HG03521 (cell line): ENCODE measurements around the gene TMEM50A.
A peak's percentile ranks its signal among the peaks of the same experiment; 100 is the strongest.
"Not testable (repeated sequence)": the region's sequence is repeated elsewhere in the genome, so short reads cannot be mapped to it uniquely, and the experiment has no call there.

Experiments
- ATAC-seq: cut with Tn5 transposase; IDR thresholded peaks from one replicate; pipeline ENCODE4 v1.9.1; 2021; ENCODE audit warnings: mild to moderate bottlenecking, moderate library complexity; ENCODE audit not compliant: unreplicated experiment

The TMEM50A gene

DNA sequence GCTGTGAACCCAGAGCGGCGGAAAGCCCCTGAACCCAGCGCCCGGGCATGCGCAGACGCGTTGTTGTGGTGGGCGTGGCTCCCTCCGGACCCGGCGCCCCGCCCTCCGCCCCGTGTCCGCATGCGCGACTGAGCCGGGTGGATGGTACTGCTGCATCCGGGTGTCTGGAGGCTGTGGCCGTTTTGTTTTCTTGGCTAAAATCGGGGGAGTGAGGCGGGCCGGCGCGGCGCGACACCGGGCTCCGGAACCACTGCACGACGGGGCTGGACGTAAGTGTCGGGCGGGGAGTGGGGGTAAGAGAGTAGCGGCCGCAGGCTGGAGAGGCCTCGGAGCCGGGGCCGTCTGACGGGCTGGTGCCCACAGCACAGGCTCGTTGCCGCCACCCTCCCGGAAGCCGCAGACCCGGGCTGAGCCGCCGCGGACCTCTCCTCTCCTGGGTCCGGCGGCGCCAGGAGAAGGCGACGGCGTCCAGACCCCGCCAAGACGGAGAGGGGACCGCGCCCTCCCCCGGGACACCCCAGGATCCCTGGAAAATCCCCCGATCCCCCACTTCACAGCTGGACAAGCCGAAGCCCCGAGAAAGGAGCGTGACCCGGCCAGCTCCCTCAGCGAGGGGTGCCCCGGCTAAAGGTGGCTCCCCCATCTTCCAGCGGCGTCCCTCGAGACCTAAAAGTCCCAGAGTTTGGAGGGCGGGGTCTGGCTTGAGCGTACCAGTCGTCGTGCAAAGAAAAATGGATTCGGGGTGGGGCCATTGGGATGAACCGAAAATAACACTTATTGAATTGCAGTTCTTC, at the start of gene TMEM50A:
TMEM50A (plus strand) TSS at position 147 of the 794 bp plus-strand sequence. CDS start 2,153 bp downstream, outside the sequence.
- peak; percentile 64 for ATAC-seq

- not testable (repeated sequence) for ATAC-seq
Observed at GRCh38 chr1:25288573-25289101, 49.5 kb upstream of the TMEM50A start.

- not testable (repeated sequence) for ATAC-seq
Observed at GRCh38 chr1:25290043-25290442, 48.1 kb upstream of the TMEM50A start.

DNA sequence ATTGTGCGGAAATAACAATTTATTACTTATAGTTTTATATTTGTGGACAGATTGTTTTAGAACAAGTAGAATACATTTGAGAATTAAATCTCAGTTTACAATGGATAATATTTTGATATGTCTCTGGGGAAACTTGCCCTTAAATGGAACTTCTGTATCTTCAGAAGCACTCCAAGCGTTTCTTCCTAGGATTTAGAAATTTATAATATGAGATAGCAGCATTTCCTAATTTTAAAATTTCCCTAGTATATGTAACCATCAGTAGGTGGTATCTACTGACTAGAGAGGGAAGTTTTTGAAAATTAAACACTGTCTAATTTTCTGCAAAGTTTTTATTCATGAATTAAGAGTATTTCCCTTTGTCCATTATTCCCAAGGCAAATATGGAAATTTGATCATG, 44.7 kb upstream of the TMEM50A start:
- not testable (repeated sequence) for ATAC-seq

GRCh38 chr1:25294889-25295826, 43.0 kb upstream of the TMEM50A start:
- not testable (repeated sequence) for ATAC-seq

GRCh38 chr1:25296501-25296900, 41.6 kb upstream of the TMEM50A start:
- not testable (repeated sequence) for ATAC-seq

DNA sequence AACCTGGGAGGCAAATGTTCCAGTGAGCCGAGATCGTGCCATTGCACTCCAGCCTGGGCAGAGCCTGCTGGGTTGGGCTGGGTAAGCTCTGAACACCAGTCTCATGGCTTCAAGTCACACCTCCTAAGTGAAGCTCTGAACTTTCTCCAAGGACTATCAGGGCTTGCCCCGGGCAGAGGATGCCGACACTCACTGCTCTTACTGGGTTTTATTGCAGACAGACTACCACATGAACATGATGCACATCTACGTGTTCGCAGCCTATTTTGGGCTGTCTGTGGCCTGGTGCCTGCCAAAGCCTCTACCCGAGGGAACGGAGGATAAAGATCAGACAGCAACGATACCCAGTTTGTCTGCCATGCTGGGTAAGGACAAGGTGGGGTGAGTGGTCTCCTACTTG, 37.4 kb upstream of the TMEM50A start:
- not testable (repeated sequence) for ATAC-seq

DNA sequence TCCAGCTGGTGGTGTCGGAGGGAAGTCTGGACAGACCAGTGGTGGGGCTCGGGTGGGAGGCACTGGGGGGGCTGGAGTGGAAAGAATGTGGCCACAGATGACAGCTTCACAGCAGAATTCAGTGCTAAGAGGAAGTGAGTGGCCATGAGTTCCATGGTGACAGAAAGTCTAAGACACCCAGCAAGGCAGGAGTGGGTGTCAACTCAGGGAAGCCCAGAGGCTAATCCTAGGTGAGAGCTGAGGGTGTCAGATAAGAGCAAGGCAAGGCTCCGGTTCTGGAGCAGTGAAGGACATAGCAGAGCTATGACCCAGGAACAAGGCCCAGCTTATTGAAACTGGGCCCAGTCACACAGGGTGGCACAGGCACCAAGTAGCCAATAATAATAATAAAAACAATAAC, 35.8 kb upstream of the TMEM50A start:
- not testable (repeated sequence) for ATAC-seq

GRCh38 chr1:25304936-25305335, 33.2 kb upstream of the TMEM50A start:
- ATAC-seq = not testable (repeated sequence)

DNA sequence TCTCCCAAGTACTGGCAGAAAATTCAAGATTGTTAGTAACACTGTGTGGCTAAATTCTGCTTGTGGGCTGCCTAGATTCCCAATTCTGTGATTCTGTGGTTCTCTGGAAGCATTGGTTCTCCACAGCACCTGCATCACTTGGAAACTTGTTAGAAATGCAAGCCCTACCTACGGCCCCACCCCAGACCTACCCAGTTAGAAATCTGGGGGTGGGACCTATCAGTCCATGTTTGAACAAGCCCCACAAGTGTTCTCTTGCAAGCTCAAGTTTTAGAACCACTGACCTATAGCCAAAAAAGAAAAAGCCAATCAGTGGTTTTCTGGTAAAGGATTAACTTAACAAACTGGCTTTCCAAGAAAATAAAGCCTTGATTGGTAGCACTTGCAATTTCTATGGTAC, 30.0 kb upstream of the TMEM50A start:
- ATAC-seq = not testable (repeated sequence)

- ATAC-seq = not testable (repeated sequence)
Observed at GRCh38 chr1:25309085-25309484, 29.0 kb upstream of the TMEM50A start.

GRCh38 chr1:25309486-25309885, 28.6 kb upstream of the TMEM50A start:
- ATAC-seq = not testable (repeated sequence)

DNA sequence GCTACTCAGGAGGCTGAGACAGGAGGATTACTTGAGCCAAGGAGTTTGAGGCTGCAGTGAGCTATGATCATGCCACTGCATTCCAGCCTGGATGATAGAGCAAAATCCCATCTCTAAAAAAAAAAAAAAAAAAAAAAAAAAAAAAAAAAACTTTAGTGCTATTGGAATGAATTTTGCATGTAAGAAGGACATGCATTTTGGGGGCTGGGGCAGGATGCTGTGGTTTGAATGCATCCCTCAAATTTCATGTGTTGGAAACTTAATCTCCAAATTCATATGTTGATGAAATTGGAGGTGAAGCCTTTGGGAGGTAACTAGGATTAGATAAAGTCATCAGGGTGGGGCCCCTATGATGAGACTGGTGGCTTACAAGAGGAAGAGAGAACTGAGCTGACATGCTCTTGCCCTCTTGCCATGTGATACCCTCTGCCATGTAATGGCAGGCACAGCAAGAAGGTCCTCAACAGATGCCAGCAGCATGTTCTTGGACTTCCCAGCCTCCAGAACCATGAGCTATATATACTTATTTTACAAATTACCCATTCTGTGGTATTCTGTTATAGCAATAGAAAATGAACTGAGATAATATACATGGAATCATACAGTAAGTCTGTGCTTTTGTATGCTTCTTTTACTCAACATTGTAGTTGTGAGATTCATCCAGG, 25.2 kb upstream of the TMEM50A start:
- not testable (repeated sequence) for ATAC-seq

DNA sequence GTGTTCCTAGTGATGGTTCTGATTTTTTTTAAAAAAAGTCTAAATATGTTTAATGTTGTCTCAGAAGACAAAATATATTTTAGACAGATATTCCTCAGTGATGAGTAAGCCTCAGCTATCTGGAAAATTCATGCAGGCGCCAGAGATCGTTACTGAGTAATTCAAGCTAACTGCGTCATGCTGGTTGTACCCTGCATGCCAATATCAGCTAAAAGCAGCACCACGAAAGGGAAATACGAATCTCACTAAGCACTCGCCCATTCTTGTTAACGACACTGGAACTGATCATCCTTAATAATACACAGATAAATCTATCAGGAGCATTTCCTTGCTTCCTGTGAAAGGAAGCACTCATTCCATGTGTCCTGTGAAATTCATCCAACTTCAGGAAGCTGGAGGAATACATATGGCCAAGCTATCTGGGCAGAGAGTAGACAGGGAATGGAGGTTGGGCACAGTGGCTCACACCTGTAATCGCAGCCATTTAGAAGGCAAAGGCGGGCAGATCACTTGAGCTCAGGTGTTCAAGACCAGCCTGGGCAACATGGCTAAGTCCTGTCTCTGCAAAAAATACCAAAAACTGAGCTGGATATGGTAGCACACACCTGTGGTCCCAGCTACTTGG, 17.7 kb upstream of the TMEM50A start:
- not testable (repeated sequence) for ATAC-seq

DNA sequence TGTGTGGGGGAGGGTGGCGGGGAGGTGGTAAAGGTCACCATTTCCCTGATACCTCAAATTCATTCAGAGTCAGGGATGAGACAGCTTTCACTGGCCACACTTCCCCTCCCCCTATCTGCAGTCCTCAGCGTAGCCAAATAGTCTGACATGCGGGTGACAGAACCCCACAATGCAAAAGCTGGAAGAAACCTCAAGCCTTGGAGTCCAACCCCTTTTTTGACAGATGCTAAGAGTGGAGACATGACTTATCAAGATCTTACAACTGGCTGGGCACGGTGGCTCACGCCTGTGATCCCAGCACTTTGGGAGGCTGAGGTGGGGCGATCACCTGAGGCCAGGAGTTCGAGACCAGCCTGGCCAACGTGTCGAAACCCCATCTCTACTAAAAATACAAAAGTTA, 16.0 kb upstream of the TMEM50A start:
- ATAC-seq = not testable (repeated sequence)

GRCh38 chr1:25324407-25324806, 13.7 kb upstream of the TMEM50A start:
- not testable (repeated sequence) for ATAC-seq

- not testable (repeated sequence) for ATAC-seq
Observed at GRCh38 chr1:25327864-25328790, 10.0 kb upstream of the TMEM50A start.

GRCh38 chr1:25328791-25329185, 9.3 kb upstream of the TMEM50A start:
- ATAC-seq = not testable (repeated sequence)

- ATAC-seq = not testable (repeated sequence)
Observed at GRCh38 chr1:25329336-25329735, 8.8 kb upstream of the TMEM50A start.
